ENCODE results near the gene HIPK2.
A peak's percentile ranks its signal among the peaks of the same experiment; 100 is the strongest.

The HIPK2 gene
- total RNA-seq = 54.4 to 64.7 (median 60.3) reads per million in 4 donors

- DNase-seq = peak; percentile 52 to 70 (median 62)
Measured at GRCh38 chr7:139777948-139778841, at the start of gene HIPK2. Gene HIPK2, minus strand, starts transcription at chr7:139777998. Its CDS starts 375 bp downstream, at chr7:139777623.

DNA sequence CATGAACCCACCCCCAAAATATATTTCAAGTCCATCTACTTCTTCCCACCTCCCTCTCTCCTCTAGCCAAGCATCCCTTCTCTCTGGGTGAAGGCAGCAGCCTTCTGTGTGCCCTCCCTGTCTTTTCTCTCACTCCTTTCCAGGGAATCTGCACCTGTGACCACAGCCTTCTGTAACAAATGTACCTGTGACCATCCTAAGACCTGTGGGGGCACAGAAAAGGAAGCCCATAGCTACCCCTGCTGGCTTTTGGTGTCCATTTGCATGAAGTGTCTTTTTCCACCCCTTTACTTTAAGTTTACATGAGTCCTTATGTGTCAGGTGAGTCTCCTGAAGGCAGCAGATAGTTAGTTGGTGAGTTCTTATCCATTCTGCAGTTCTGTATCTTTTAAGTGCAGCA, 49.2 kb upstream of the HIPK2 start:
- peak in 1 of 5 donors; percentile 27 for DNase-seq

- no peak for DNase-seq
Measured at GRCh38 chr7:139825666-139826290, 48.0 kb upstream of the HIPK2 start.

GRCh38 chr7:139823959-139824521, 46.2 kb upstream of the HIPK2 start:
- DNase-seq = no peak

DNA sequence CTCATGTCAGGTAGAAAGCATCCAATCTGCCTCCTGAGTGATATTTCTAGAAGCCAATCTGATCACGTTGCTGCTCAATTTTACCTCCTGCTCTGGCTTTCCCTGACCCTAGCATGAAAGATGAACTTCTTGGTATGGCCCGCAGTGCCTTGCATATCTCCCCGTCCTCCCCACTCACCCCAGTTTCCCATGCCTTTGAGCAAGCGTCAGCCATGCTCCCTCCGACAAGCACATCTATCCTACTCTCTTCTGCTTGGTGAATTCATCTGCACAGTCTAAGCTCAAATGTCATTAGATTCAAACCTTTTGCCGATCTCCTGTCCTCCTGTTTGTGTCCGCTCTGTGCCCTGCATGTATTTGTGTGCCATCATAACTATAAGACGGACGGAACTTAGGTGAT, 45.1 kb upstream of the HIPK2 start:
- no peak for DNase-seq

GRCh38 chr7:139821349-139822105, 43.7 kb upstream of the HIPK2 start:
- DNase-seq = no peak

GRCh38 chr7:139820089-139820488, 42.3 kb upstream of the HIPK2 start:
- DNase-seq = no peak

DNA sequence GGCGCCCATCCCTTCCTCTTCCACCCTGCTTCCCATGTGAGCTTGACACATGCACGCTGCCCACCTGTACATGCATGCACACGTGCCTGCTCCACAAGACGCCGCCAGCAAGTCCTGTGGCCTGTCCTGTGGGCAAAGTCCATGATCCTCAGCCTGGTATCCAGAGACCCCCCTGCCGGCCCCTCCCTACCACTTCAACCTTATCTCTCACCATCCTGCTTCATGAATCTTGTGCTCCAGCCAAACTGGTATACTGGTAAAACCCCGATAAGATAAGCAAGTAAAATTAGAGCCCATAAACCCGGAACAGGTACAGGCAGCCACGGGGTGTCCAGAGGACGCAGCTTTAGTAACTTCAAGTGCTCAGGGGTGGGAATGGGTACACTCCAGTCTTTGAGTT, 39.5 kb upstream of the HIPK2 start:
- no peak for DNase-seq

DNA sequence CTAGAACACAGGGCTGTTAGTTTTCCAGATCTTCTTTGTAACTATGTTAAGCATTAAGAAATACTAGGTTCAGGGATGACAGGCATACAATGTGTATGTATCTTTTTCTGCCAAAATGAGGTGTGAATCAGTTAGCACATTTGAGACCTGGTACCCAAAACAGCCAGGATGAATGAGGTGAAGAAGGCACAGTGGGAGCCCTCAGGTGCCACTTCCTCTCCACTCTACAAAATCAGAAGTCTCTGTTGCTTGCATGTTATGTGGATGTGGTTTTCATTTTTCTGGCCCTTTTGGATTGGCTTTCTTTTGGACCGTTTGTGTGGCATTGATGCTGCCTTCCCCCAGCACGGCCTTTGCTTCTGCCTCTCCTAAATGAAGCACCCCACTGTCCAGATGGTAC, 35.9 kb upstream of the HIPK2 start:
- DNase-seq = no peak

GRCh38 chr7:139813151-139813550, 35.4 kb upstream of the HIPK2 start:
- no peak for DNase-seq

DNA sequence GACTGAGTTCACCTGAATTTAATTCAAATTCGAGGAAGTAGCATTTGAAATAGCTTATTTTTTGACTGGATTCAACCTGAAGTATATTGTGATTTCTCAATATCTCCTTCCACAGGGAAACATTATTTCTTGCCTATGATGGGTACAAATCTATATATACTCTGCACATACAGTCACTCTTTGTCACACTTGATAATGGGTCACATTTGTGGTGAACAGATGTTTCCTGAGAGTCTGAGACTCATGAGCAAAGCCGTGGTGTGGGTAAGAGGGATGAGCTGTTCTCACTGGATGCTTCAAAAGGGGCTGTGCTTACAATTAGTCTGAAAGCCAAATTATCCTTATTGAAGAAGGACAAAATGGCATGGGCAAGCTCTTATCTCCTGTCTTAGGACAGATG, 33.3 kb upstream of the HIPK2 start:
- no peak for DNase-seq

DNA sequence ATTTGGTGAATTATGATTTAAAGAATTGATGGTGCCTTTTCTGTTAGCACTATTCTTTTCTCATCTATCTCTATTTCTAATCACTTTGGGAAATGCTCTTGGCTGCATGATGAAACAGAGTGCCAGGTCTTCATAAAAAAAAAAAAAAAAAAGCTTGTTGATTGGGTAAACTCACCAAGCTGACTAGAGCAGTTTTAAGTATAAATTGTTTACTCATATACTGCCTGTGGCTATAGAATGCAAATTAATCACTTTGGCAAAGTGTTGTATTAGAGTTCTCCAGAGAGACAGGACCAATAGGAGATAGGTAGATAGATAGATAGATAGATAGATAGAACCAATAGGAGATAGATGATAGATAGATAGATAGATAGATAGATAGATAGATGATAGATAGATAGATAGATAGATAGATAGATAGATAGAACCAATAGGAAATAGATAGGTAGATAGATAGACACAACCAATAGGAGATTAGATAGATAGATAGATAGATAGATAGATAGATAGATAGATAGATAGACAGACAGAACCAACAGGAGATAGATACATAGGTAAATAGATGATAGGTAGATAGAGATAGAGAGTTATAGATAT, 31.1 kb upstream of the HIPK2 start:
- DNase-seq = no peak

DNA sequence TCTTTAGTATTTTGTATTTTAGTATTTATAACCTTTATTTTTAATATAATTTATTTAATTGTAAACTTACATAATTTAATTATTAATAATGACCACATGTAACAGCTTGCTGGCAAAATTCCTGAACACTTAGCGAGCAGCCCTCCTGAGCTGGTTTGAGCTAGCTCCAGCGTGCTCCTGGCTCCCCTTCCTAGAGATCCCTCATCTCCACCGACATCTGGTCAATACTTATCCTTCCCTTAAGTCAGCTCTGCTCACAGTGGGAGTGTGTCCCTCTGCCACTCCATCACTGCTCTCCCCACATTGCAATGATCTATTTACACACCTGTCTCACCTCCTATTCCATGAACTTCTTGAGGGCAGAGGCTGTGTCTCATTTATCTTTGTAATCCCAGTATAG, 30.6 kb upstream of the HIPK2 start:
- no peak for DNase-seq

DNA sequence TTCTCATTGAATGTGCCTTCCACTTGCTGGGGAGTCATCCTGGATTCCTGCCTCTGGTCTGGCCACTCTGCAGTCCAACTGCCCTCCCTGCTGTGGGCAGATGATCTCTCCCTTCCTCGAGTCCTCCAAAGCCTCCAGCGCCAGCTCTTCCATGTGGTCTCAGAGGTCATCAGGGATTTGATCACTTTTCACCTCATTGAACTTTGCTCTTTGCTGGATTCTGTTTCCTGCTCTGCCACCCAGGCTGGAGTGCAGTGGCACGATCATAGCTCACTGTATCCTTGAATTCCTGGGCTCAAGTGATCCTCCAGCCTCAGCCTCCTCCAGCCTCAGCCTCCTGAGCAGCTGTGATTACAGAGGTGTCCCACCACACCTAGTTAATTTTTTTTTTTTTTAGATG, 29.2 kb upstream of the HIPK2 start:
- DNase-seq = no peak

- DNase-seq = no peak
Measured at GRCh38 chr7:139804571-139804970, 26.8 kb upstream of the HIPK2 start.

GRCh38 chr7:139799586-139799985, 21.8 kb upstream of the HIPK2 start:
- DNase-seq = no peak

DNA sequence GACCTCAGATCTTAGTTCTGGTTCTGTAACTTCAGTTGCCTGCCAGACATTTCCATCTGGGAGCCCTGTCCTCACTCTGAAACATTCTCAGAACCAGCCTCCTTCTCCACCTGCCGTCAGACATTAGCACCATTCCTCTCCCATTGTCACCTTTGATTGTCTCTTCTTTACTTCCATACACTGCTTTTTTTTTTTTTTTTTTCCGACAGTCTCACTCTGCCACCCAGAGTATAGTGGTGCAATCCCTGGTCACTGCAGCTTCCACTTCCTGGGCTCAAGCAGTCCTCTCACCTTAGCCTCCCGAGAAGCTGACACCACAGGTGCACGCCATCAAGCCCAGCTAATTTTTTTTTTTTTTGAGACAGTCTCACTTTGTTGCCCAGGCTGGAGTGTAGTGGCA, 21.1 kb upstream of the HIPK2 start:
- DNase-seq = no peak

GRCh38 chr7:139798221-139798620, 20.4 kb upstream of the HIPK2 start:
- peak in 1 of 5 donors; percentile 38 for DNase-seq

DNA sequence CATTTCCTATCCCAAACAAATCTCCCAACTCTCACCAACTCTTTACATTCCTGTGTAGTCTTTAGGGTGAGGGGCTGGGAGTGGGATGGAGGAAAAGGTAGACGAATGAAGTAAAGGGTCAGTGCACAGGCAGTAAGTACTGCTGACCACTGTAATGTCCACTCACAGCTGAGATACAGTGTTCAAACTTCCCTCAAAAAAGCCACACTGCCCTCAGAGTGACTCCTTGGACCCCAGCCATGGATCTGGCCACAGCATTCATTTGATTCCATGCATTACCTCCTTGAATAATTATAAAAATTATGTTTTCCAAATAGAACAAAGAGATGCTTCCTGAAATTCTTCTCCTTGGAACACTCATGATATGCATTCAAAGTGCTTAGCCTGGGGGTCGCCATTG, 19.8 kb upstream of the HIPK2 start:
- DNase-seq = no peak

DNA sequence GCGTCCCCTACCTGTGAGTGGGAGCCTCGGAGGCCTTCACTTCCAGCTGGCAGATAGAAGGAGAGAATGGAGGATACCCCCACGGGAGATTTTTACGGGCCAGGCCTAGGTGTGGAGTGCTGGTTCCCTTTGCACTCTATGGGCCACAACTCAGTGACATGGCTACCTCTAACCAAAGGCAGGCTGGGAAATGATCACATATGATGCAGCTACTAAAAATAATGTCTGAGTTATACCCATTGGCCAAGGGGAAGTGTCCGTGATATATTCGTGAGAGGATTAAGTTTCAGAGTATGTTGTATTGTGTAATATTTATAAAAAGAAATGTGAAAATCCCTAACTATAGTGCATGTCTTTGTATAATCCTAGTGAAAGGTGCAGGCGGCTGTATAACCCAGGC, 13.5 kb upstream of the HIPK2 start:
- DNase-seq = no peak

GRCh38 chr7:139784648-139785047, 6.8 kb upstream of the HIPK2 start:
- no peak for DNase-seq

GRCh38 chr7:139783647-139784385, 6.0 kb upstream of the HIPK2 start:
- DNase-seq = no peak

Data from T-helper 1 cell (primary cell).